ENCODE results near the gene FUCA2.
A peak's percentile ranks its signal among the peaks of the same experiment; 100 is the strongest.
"Not testable (repeated sequence)": the region's sequence is repeated elsewhere in the genome, so short reads cannot be mapped to it uniquely, and the experiment has no call there.

The FUCA2 gene

GRCh38 chr6:143490775-143491174 lies 20.7 kb downstream of the FUCA2 start:
- DNase-seq, result no peak

GRCh38 chr6:143490244-143490643 lies 21.3 kb downstream of the FUCA2 start:
- DNase-seq, result no peak

DNA sequence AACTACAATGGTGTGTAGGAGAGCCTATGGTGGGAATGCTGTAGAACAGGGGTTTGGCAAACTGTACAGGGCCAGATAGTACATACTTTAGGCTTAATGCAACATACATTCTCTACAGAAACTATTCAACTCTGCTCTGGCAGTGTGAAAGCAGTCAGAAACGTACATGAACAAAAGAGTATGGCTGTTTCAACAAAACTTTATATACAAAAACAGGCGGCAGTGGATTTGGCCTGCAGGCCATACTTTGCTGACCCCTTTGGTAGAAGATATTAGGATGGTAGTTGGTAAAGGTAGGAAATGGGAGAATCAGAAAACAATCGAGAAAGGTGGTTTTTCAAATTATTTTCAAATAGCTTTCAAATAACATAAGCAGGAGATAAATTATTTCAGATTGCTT lies 24.8 kb downstream of the FUCA2 start:
- no peak for DNase-seq

DNA sequence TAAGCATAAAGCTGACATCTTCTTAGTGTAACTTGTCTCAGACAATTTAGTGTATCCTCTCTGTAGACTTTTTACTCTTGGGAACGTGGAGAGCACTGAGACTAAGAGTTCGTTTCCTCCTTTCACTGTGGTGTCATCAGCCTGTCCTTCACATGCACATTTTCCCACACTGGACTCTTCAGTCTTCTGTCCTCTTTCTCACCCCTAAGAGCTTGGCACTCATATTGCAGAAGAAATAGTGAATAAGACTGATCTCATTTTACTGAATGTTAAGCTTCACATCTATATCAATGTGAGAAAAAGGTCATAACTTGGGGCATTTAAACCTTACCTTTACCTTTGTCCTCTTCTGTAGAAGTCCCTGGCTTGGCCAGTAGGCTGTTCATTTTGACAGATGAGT lies 25.6 kb downstream of the FUCA2 start:
- no peak for DNase-seq

GRCh38 chr6:143482593-143482992 lies 28.9 kb downstream of the FUCA2 start:
- DNase-seq, result no peak

DNA sequence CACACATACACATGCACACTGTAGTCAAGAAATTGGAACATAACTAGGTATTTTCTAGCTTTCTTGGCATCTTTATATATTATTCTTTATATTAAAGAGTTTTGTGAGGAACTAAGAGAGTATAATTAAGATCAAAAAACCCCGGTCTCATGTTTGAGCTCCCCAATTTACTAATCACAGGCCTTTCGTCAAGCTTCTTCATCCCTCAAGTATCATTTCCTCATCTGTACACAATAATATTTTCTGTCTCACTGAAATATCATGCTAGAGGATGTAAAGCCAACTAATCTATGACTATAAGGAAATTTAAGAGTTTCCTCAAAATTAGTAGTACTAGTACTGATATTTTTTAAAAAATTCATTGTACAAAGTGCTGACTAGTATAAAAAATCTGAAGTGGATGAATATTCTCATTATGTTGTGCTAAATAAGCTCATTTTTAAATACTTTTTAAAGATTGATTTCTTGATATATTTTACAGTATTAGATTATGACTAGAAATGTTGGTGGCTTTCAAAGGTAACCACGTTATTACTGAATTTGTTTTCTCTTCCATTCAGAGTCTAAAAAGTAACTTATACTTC lies 32.9 kb downstream of the FUCA2 start:
- no peak for DNase-seq

GRCh38 chr6:143476545-143476944 lies 35.0 kb downstream of the FUCA2 start:
- no peak for DNase-seq

DNA sequence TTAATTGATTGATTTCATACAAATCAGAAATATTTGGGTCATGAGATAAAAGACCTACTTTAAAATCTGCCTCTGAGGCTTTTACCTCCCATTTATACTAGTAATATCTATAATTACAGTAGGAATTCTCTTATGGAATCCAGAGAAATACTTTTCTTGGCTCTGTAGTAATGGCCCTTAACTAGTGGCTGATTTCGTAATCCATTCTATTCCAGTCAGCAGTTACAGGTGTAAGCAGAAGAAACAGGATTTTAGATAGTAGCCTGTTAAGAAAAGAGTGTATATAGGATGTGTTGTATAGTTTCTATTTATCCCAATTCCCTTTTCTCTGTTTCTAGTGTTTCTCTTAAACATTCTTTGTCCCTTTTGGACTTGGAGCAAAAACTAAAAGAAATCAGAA lies 39.7 kb downstream of the FUCA2 start:
- DNase-seq, result no peak

DNA sequence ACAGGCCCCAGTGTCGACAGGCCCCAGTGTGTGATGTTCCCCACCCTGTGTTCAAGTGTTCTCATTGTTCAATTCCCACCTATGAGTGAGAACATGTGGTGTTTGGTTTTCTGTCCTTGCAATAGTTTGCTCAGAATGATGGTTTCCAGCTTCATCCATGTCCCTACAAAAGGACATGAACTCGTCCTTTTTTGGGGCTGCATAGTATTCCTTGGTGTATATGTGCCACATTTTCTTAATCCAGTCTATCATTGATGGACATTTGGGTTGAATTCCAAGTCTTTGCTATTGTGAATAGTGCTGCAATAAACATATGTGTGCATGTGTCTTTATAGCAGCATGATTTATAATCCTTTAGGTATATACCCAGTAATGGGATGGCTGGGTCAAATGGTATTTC lies 42.7 kb downstream of the FUCA2 start:
- not testable (repeated sequence) for DNase-seq

- DNase-seq, result no peak
Measured at GRCh38 chr6:143468026-143468425, 43.5 kb downstream of the FUCA2 start.

DNA sequence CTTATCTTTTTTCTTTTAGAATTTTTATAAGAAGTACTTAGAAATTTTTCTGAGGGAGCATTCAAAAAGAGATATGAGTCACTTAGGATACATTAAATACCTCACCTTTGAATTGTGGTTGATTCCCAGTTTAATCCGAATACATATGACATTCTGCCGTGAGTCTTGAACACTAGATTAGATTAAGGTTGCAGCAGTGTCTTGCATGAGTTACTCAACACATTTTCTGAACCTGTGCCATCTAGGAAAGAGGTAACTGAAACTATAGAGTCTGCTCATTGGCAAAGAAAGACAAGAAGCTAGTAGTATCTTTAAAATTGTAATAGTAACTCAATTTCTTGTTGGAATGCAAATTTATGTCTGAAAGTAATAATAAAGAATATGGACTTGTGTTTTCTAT lies 46.0 kb downstream of the FUCA2 start:
- no peak for DNase-seq

GRCh38 chr6:143457563-143458359 lies 53.8 kb downstream of the FUCA2 start:
- no peak for DNase-seq

DNA sequence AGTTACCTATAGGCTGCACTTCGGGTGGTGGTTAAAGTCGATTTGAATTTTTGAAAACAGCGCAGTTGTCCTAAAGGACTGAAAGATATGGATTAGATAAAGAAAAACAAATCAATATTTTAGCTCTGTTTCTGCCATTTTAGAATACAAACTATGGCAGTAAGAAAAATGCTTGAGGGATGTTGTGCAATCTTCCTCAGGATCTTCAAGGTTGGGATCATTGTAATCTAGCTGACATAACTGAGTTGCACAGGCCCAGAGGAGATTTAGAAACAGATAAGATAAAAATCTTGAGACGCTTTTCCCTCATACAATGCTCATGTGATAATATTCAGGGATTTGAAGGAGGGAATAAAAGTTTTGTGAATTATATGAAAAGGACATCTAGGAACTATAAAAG lies 60.0 kb downstream of the FUCA2 start:
- no peak for DNase-seq

DNA sequence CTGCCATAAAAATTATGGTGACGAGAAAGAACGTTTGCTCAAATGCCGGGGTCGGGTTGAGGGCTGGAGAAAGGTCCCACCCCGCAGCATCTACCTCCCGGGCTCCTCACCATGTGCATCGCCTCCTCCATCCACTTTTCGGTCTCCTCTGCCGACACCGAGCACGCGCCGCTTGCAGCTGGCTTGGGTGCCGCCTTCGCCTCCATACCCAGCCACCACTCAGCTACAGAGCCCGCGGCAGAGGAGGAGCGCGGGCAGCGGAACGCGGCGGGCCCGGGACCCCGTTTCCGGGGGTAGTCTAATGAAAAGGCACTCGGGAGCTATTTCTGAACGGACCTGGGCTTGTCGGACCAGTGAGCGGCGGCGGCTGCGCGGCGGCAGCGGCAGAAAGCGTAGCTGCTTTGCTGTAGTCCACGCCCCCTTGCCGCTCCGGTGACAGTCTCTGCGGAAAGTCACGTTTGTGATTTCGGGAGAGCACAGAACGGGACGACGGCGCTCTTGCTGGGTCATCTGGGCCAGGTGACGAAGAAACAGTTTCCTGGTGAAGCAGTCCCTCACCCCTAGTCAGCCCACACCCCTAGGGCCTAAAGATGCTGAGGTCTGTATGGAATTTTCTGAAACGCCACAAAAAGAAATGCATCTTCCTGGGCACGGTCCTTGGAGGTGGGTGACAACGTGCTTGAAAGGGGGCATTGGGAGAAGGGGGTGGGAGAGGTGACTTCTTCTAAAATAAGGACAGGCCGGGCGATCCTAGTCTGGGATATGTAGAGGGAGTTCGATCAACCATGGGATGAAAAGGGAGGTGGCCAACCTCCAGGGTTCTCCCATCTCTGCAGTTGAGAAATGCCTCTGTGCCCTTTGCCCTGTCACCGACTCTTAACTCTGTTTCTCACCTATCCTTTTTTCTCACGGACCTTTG lies 60.8 kb downstream of the FUCA2 start, which contains the start of the genes ADAT2 and PEX3:
Gene ADAT2 (minus strand): TSS at position 243 of the 919 bp plus-strand sequence. CDS start 37 bp downstream, at position 206.
Gene PEX3 (plus strand): TSS at position 353 of the 919 bp plus-strand sequence. CDS start 238 bp downstream, at position 591.
- peak; percentile 83 to 87 for DNase-seq

GRCh38 chr6:143449714-143450452 lies 61.6 kb downstream of the FUCA2 start:
- DNase-seq, result peak in 1 of 2 experiments; percentile 46

GRCh38 chr6:143449082-143449713 lies 62.3 kb downstream of the FUCA2 start:
- no peak for DNase-seq

- not testable (repeated sequence) for DNase-seq
Measured at GRCh38 chr6:143447865-143448264, 63.7 kb downstream of the FUCA2 start.
